ENCODE data around the gene SCN4B.

SCN4B gene

DNA sequence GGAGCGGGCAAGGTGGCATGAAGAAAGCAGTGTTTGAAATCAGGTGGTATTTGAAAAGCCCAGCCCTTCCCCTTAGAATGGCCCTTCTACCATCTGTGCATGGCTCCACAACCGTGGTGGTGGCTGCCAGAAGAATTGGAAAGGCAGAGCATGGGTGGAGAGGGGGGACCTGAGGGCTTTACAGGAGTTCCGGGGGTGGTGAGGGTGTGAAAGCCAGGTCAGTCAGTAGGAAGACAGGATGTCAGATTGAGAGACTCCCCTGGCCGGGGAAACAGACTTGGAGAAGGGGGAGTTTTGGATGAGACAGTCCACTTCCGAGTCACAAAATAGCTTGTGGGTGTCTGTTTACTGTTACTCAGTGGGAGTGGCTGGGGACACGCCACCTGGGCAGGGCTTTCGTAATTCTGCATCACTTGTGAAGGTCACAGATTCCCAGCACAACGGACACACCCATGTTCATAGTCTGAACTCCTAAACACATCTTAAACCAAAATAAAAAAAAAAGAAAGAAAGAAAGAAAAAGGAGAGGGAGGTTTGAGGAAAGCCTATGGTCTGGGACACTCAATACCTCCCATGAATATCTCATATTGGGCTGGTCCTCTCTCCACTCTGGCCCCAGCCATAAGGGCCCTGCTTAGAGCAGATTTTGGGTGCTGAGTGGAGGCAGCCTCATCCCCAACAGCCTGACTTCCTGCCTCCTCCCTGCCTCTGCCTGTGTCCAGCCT, 41.4 kb downstream of the SCN4B start:
- no peak for DNase-seq (ENCODE audit: low spot score in 2 of 2)
- H3K4me3 Mint-ChIP-seq = no peak overlapping the region
- H3K4me1 Mint-ChIP-seq = peaks cover 13% of the 10 kb centered on the region
- H3K36me3 Mint-ChIP-seq = no peaks in the 10 kb centered on the region
- H3K9me3 Mint-ChIP-seq = no peaks in the 10 kb centered on the region
- peak overlapping the region; percentile 61 for H3K27ac Mint-ChIP-seq
- ATAC-seq = no peak

DNA sequence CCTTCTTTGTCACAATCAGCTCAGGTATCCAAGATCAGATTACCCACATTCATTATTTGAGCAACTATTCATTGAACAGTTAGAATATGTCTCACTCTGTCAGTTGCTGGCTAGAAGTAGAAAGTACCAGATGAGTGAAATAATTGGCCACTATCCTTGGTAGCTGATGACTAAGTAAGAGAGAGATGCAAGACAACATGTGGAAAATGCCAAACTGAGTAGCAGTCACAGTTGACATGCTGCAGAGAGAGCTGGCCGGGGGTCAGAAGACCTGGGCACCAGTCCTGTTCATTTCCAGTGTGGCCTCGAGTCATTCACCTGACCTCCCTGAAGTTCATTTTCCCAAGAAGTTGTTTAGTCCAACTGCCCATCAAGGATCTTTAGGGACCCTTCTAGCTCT, 43.4 kb downstream of the SCN4B start:
- H3K4me1 Mint-ChIP-seq = peaks cover 3% of the 10 kb centered on the region

DNA sequence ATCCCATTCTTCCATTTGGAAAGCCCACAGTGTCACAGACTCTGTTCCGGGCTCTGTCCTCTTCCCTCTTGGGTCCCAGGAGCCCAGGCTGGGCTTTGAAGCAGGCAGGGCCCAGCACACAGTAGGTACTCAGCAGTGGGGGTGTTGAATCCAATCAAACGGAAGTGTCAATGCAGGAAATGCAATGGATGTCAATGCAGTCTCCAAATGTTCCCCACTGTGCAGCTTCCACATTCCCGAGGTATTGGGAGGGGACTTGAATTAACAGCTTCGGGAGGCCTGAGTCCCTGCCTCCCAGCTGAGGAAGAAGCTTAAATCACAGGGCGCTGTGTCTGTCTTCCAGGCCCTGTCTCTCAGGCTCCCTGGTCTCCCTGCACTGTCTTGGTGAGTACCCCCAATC, 44.1 kb downstream of the SCN4B start:
- Mint-ChIP-seq H3K4me1 (no peaks in the 10 kb centered on the region), H3K27ac (no peak overlapping the region), H3K4me3 (no peak overlapping the region), H3K36me3 (no peaks in the 10 kb centered on the region), H3K9me3 (no peaks in the 10 kb centered on the region)
- ATAC-seq (no peak), DNase-seq (ENCODE audit: low spot score in 2 of 2) (no peak)

More for the DNA sequence above, 43.4 kb downstream of the SCN4B start:
- no peaks in the 10 kb centered on the region for H3K9me3 Mint-ChIP-seq
- no peak overlapping the region for H3K27ac Mint-ChIP-seq
- ATAC-seq (no peak), DNase-seq (ENCODE audit: low spot score in 2 of 2) (no peak)
- H3K36me3 Mint-ChIP-seq = no peaks in the 10 kb centered on the region
- no peak overlapping the region for H3K4me3 Mint-ChIP-seq

DNA sequence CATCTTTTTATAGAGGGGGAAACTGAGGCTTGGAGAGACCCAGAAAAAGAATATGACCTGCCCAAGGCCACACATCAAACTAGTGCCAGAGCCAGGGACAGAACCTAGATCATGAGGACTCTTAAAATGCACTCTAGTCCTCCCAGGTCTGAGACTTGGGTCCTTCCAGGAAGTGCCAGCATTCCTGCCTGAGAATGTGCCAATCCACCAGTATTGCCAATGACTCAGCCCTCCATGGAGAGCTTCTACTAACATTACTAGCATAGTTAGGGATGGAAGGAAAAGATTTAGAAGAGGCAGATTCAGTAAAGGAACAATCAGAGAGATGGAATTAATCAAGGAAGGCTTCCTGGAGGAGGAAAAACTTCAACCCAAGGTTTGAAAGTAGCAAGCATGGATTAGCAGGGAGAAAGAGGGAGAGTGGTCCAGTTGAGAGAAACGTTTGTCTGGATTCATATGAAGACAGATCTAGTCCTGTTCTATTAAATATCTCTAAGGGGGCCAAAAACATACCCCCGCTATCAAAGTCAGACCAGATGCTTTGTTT, 45.8 kb downstream of the SCN4B start:
- H3K27ac Mint-ChIP-seq = no peak overlapping the region
- no peaks in the 10 kb centered on the region for H3K9me3 Mint-ChIP-seq
- no peaks in the 10 kb centered on the region for H3K4me1 Mint-ChIP-seq
- DNase-seq (ENCODE audit: low spot score in 2 of 2) (no peak), ATAC-seq (no peak)
- no peak overlapping the region for H3K4me3 Mint-ChIP-seq
- H3K36me3 Mint-ChIP-seq = no peaks in the 10 kb centered on the region

DNA sequence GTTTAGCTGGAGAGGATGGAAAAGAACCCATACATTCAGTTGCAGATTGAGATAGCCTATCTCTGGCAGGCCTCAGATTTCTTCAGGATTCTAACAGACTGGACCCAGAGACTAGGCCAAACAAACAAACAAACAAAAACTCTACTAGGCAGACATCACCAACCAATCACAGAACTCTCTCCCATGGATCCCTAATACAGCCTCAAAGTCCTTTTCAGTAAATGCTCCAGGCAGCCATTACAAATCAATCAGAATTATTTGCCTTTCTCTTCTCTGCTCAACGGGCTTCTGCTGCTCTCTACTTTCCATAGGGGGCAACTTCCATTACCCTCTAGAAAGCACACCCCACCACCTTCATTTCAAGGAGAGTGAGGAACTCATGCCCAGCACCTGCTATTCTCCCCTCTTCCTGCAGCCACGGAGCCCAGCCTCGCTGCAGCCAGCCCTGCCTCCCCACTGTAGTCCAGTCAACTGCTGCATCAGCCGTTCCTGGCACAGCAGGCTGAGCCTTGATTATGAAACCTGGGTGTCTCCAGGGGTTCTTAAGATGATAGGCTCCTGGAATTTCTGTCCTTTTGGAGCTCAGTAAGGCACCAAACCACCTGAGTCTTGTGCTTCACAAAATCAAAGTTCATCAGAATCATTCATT, 46.8 kb downstream of the SCN4B start:
- Mint-ChIP-seq H3K36me3 (no peaks in the 10 kb centered on the region), H3K4me1 (no peaks in the 10 kb centered on the region), H3K4me3 (no peak overlapping the region), H3K27ac (no peak overlapping the region), H3K9me3 (no peaks in the 10 kb centered on the region)
- DNase-seq (ENCODE audit: low spot score in 2 of 2) (no peak), ATAC-seq (no peak)

DNA sequence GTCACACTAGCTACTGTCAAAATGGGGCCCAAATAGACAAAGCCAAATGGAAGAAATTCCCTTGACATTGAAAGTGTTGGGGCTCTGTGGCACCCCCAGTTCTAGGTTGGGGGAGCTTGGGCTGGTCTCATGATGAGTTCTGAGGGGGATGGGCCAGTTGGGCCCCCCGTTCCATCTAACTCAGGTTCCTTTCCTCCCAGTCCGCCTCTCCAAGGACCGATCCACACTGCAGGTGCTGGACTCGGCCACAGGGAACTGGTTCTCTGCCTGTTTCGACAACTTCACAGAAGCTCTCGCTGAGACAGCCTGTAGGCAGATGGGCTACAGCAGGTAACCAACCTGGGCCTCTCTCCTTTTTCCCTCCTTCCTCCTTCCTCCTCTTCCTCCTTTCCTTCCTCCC, 48.1 kb downstream of the SCN4B start:
- DNase-seq (ENCODE audit: low spot score in 2 of 2) = no peak
- Mint-ChIP-seq H3K9me3 (no peaks in the 10 kb centered on the region), H3K36me3 (no peaks in the 10 kb centered on the region), H3K4me3 (no peak overlapping the region), H3K4me1 (no peaks in the 10 kb centered on the region), H3K27ac (no peak overlapping the region)
- ATAC-seq = no peak

DNA sequence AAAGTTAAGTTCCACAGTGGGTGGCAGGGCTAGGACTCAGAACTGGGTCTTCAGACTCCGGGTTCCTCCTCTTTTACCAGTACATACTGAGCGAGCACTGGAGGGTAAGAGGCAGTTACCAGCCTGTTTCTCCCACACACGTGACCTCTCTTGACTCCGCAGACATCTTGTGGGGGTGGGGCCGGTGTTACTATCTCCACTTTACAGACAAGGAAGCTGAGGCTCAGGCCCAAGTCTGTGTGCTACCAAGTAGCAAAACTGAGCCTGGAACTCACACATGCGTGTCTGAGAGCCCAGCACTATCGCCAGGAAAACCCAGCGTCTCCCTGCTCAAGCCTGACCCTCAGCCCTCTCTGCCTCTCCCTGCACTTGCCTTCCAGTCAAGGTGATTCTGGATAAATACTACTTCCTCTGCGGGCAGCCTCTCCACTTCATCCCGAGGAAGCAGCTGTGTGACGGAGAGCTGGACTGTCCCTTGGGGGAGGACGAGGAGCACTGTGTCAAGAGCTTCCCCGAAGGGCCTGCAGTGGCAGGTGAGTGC, 49.8 kb downstream of the SCN4B start:
- Mint-ChIP-seq H3K4me3 (no peak overlapping the region), H3K9me3 (no peaks in the 10 kb centered on the region), H3K4me1 (peaks cover 7% of the 10 kb centered on the region), H3K27ac (no peak overlapping the region), H3K36me3 (no peaks in the 10 kb centered on the region)
- no peak for ATAC-seq
- DNase-seq (ENCODE audit: low spot score in 2 of 2) = no peak

DNA sequence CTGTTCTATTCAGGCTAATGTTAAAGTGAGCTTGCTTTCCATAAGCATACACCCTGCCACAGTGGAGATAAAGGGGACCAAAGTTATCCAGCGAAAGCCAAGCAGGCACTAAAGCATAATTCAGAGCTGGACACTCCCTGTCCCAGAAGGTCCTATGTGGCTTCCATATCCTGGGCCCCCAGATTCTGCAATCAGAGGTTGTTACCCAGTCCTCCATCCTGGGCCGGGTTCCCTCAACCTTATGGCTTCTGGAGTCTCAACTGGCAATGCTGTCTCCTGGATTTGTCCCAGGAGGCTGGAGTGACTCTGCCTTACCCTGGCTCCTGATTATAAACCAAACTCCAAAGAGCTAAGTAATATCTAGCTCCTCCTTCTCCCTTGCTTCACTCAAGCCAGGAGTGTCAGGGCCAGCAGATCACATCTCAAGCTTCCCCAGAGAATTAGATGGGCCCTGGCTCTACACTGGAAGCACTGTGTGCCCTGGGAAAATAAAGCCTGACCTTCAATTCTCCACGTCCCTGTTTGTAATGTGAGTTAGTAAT, 51.9 kb downstream of the SCN4B start:
- peaks cover 7% of the 10 kb centered on the region for H3K4me1 Mint-ChIP-seq
- H3K4me3 Mint-ChIP-seq = no peak overlapping the region
- H3K9me3 Mint-ChIP-seq = no peaks in the 10 kb centered on the region
- no peaks in the 10 kb centered on the region for H3K36me3 Mint-ChIP-seq
- no peak overlapping the region for H3K27ac Mint-ChIP-seq
- no peak for ATAC-seq
- DNase-seq (ENCODE audit: low spot score in 2 of 2) = no peak

DNA sequence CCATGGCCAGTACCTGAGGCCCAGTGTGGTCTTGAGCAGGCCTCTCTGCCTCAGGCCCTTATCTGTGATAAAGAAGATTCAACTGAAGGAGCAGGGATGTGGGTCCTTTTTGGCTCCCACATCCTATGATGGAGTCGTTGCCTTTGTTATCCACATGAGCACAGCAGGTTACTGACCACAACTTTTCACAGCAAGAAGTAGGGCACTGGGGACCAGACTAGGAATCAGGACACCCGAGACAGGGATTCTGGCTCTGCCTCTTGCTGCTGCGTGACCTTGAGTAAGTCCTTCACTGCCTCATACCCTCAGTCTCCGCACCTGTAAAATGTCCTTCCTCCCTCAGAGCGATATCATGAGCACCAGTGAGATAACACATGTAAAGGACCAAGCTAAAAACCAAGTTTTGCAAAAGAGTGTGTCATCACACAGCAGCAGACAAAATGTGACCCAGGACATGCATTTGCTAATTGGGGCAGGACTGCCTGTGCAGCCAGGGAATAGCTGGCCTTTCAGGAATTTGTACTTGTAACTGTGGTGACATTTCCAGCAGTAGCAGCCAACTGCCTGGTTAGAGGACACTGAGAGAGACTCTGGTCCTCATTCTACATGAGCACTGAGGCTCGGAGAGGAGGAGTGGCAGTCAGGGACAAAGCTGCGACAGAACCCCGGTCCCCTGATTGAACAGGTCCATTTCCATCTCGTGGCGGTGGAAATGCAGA, 52.6 kb downstream of the SCN4B start:
- DNase-seq (ENCODE audit: low spot score in 2 of 2) (no peak), ATAC-seq (peak; percentile 17)
- H3K27ac Mint-ChIP-seq = no peak overlapping the region
- no peaks in the 10 kb centered on the region for H3K36me3 Mint-ChIP-seq
- H3K4me3 Mint-ChIP-seq = no peak overlapping the region
- H3K4me1 Mint-ChIP-seq = peaks cover 7% of the 10 kb centered on the region
- no peaks in the 10 kb centered on the region for H3K9me3 Mint-ChIP-seq

DNA sequence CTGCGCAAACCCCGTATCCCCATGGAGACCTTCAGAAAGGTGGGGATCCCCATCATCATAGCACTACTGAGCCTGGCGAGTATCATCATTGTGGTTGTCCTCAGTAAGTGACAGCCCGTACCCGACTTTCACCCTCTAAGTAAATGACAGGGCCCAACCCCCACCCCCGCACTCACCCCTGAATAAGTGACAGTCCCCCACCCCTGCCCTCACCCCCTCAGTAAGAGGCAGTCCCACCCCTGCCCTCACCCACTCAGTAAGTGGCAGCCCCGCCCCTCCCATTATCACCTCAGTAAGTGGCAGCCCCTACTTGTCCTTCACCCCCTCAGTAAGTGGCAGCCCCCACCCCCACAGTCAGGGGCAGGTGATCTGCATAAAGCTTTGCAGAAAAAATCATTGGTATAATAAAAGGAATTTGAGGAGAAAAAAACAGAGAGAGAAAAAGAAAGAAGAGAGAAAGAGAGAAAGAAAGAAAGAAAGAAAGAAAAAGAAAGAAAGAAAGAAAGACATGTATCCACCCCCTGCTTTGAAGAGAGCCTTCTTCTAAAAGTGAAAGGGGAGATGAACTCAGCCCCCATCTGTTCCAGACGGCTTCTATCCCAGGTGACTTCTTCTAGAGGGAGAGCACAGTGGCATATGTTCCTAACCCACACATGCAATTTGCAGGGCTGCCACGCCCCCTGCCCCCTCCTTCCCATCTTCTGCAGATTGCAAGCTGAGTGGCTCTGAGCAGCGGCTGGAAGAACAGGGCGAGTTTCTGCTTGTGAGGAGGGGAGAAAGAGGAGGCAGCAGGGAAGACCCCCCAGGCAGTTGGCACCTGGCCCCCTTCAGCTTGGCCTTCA, 53.4 kb downstream of the SCN4B start:
- H3K4me1 Mint-ChIP-seq = peaks cover 7% of the 10 kb centered on the region
- ATAC-seq (no peak), DNase-seq (ENCODE audit: low spot score in 2 of 2) (no peak)
- no peak overlapping the region for H3K4me3 Mint-ChIP-seq
- H3K9me3 Mint-ChIP-seq = no peaks in the 10 kb centered on the region
- no peaks in the 10 kb centered on the region for H3K36me3 Mint-ChIP-seq
- H3K27ac Mint-ChIP-seq = no peak overlapping the region

DNA sequence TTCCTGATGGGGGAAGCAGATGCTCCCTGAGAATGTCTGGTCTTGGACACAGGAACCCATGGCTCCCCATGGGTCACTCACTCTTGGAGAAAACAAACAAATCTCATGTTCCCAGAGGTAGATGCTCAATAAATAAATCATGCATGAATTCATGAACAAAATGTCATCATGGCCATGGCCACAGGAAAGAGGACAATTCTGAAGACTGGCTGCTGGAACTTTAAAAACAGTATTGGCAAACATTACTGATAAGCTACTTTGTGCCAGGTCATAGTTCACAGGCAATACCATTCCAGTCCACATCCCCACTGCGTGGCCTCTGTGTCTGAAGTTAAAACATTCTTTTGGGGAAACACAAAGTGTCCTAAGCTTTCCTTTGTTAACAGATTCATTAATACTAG, 56.7 kb downstream of the SCN4B start:
- DNase-seq (ENCODE audit: low spot score in 2 of 2) (no peak), ATAC-seq (no peak)
- H3K27ac Mint-ChIP-seq = no peak overlapping the region
- peaks cover 7% of the 10 kb centered on the region for H3K4me1 Mint-ChIP-seq
- no peaks in the 10 kb centered on the region for H3K9me3 Mint-ChIP-seq
- no peaks in the 10 kb centered on the region for H3K36me3 Mint-ChIP-seq
- H3K4me3 Mint-ChIP-seq = no peak overlapping the region

DNA sequence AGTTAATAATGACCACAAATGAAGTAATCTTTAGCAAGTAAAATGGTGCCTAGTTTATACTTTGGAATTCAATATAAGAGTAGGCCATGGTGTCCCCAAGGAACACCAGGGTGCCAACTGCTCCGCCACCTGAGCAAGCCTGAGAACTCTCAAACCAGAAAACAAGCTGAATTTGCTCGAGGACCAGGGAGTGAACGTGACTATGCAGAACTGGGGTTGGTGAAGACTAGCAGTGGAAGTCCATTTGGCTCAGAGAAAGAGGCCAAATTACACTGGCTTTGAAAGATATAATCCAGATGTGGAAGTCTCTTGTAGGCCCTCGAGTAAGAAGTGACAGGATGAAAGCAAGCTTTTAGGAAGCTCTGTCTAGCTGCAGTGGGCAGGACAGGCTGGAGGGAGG, 57.1 kb downstream of the SCN4B start:
- Mint-ChIP-seq H3K4me1 (peaks cover 7% of the 10 kb centered on the region), H3K27ac (no peak overlapping the region), H3K9me3 (no peaks in the 10 kb centered on the region), H3K36me3 (no peaks in the 10 kb centered on the region), H3K4me3 (no peak overlapping the region)
- no peak for ATAC-seq
- no peak for DNase-seq (ENCODE audit: low spot score in 2 of 2)

DNA sequence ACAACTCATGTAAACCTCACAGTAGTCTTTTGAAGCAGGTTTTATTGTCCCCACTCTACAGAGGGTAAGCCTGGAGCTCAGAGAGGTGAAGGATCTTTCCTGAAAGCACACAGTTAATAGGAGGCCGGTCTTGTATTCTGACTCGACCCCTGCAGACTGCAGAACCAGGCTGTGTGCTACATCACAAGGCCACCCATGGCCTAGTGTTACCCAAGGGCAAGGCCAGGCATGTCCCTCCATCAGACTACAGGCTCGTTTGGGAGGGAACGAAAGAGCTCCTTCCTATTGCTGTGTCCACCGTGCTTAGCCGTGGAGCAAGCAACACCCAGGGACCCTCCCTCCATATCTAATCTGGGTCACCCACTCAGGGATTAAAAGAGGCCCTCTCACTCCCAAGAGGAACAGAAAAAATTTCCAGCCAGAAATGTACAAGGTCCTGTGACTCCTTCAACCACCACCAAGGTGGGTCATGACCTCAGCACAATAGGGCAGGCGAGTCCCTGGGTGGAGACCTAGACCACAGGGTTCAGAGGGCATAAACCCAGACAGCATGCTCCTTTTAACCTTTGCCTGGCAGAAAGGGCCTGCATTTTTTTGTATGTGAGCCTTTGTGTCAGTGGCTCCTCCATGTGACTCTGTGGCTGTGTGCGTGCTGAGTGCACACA, 59.6 kb downstream of the SCN4B start:
- H3K36me3 Mint-ChIP-seq = no peaks in the 10 kb centered on the region
- no peaks in the 10 kb centered on the region for H3K4me1 Mint-ChIP-seq
- H3K4me3 Mint-ChIP-seq = no peak overlapping the region
- ATAC-seq = no peak
- H3K27ac Mint-ChIP-seq = no peak overlapping the region
- DNase-seq (ENCODE audit: low spot score in 2 of 2) = no peak
- peaks cover 3% of the 10 kb centered on the region for H3K9me3 Mint-ChIP-seq

DNA sequence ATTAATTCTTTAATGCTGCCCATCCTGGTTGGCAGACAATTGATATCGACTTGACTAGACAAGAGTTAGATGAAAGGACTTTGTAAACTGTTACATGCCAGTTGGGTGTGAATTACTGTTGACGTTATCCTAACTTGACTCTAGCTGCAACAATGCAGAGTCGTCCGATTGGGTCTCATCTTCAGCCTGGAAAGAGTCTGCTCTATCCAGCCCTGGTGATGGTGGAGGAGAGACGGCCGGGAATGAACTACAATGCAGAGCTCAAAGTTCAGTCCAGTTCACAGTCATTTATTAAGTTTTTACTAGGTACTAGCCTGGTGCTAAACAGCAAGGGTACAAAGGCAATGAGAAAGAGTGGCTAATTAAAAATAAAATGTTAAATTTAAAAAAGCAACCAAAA, 60.9 kb downstream of the SCN4B start:
- no peaks in the 10 kb centered on the region for H3K4me1 Mint-ChIP-seq
- H3K4me3 Mint-ChIP-seq = no peak overlapping the region
- H3K36me3 Mint-ChIP-seq = no peaks in the 10 kb centered on the region
- peaks cover 10% of the 10 kb centered on the region for H3K9me3 Mint-ChIP-seq
- no peak overlapping the region for H3K27ac Mint-ChIP-seq
- ATAC-seq (no peak), DNase-seq (ENCODE audit: low spot score in 2 of 2) (no peak)
